GM21423 (cell line): ENCODE results near the gene MOV10L1.

Experiments used
- ATAC-seq: cut with Tn5 transposase; IDR thresholded peaks from one replicate; pipeline ENCODE4 v1.9.1; 2021; ENCODE audit warnings: mild to moderate bottlenecking, moderate library complexity; ENCODE audit not compliant: unreplicated experiment

The MOV10L1 gene

DNA sequence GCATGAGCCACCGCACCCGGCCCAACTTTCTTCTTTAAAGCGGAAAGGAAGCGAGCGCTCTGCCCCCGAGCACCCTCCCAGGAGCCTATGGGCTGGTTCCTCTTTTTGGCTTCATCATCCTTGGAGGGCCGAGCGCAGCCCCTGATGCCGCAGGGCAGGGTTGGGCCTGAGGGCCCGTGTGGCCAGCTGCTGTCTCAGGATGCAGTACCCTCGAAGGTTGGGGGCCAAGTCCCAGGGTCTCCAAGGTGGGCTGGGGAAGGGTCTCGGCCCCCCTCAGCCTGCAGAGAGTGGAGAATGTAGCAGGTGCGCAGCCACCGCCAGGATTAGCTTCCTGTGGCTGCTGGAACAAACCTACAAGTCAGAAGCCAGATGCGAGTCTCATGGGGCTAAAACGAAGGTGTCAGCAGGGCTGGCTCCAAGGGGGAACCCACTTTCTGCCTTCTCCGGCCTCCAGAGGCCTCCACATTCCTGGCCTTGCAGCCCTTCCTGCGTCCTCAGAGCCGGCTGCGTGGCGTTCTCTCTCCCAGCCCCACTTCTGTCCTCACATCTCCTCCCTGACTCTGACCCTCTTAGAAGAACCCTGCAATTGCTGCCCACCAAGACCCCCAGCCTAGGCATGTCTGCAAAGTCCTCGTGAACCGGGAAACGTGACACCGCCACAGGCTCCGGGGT, 83.6 kb downstream of the MOV10L1 start:
- no peak for ATAC-seq

- no peak for ATAC-seq
These were observed 84.2 kb downstream of the MOV10L1 start for GRCh38 chr22:50173983-50174355.

DNA sequence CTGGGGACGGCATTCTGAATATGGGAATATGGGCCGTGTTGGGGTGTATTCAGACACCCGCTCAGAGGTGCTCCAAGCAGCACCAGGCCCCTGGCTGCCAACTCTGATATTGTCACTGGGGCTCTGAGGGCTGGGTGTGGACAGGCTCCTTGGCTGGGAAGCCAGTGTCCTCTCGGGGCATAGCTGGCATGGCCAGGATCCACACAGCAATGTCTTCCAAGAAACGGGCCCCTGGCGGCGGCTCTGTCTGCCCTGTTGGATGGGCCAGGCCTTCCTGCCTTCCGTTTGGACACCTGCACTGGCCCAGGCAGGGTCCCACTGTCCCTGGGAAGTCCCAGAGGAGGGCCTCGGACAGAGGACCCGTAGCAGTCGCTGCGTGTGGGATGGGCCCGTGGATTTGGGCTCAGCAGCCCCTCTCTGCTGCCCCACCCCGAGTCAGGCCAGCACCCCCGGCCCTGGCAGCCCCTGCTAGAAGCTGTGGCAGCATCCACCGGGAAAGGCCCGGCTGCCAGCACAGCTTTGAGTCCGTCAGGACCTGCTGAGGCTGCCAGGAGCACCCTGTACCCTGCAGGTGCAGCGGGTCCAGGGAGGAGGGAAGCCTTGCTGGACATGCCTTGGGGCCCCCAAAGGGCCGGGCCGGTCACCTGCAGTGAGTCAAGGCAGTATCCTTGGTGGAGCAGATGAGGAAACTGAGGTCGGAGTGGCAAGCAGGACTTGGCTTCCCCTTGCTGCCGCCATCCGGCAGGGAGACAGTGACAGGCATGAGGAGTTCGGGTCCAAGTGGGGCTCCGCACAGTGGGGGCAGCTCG, 84.8 kb downstream of the MOV10L1 start:
- no peak for ATAC-seq

- no peak for ATAC-seq
These were observed 85.3 kb downstream of the MOV10L1 start for GRCh38 chr22:50175191-50175461.

GRCh38 chr22:50175921-50176849, 86.4 kb downstream of the MOV10L1 start:
- ATAC-seq, result no peak

GRCh38 chr22:50176850-50177536, 87.2 kb downstream of the MOV10L1 start:
- ATAC-seq, result no peak

GRCh38 chr22:50177537-50178470, 88.0 kb downstream of the MOV10L1 start:
- ATAC-seq, result no peak

DNA sequence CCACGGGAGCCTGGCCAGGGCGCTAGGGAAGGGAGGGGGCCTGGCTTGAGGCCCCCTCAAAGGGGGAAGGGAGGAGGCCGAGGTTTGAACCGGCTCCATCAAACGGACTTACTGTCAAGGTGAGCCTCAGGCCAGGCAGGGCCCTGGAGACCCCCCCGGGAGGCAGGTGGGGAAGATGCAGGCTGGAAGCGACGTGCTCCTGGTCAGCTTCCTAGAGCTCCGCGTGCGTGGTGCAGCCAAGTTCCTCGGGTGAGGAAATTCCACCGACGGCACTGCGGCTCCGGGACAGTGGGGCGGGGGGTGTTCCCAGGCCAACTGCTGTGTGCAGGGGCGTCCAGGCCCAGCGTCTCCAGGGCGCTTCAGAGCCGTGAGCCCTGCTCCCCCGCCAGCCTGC, 88.7 kb downstream of the MOV10L1 start:
- ATAC-seq, result no peak

DNA sequence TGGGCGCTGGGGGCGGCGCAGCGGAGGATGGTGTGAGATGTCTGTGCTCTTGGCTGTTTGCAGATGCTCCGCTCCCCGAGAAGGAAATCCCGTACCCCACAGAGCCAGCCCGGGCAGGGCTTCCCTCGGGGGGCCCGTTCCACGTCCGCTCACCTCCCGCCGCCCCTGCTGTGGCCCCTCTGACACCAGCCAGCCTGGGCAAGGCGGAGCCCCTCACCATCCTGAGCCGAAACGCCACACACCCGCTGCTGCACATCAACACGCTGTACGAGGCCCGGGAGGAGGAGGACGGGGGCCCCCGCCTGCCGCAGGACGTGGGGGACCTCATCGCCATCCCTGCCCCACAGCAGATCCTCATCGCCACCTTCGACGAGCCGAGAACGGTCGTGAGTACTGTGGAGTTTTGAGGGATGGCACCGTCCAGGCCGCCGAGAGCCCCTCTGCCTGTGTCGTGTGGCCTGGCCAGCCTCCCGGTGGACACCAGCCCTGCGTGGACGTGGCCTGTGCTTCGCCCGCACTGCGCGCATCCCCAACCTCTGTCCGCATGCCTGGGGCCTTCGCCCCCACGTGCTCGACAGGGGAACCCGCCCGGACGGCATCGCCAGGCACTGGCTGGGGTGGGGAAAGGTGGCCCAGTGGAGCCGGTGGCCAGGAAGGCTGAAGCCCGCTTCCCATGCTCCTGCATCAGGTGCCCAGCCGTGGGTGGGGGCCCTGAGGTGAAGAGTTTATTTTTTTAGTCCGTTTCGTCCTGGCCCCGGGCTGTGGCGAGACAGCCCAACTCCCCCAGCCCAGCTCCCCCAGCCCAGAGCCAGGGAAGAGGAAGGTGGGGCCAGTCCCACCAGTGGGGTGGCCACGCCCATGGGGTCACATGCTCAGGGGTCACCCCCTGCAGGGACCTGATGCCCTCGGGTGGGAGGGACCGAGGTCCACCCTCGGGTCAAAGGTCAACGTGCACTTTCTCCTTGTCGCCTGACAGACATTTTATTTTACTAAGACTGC, 89.4 kb downstream of the MOV10L1 start:
- no peak for ATAC-seq

- no peak for ATAC-seq
These were observed 90.3 kb downstream of the MOV10L1 start for GRCh38 chr22:50179937-50180726.

DNA sequence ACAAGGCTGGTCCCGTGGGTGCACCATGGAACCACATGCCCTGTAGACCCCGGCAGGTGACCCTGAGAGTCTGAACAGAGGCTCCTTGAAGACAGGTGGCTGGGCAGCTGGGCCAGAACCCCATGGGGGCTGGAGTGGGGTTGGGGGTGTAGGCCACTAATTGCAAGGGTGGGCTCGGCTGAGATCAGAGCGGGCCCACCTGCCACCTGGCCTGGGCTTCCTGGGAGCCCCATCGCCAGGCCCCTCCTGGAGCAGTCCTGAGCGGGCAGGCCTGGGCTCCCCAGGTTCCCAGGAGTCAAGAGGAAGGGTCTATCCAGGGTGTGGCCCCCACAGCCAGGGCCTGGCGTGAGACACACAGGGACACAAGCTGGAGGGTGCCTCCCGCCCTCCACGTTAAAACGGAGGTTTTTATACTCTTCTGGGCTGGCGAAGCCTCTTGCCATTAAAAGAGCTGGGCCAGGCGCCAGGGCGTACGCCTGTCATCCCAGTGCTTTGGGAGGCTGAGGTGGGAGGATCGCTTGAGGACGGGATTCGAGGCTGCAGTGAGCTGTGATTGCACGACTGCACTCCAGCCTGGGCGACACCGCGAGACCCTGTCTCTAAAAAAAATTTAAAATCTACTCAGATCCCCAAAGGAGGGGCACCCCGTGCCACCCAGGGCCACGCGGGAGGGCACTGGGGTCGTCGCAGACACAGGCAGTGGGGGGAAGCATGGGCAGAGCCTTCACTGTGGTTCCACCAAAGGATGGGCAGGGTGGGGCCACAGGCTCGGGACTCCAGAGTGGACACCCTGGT, 91.1 kb downstream of the MOV10L1 start:
- ATAC-seq, result no peak

DNA sequence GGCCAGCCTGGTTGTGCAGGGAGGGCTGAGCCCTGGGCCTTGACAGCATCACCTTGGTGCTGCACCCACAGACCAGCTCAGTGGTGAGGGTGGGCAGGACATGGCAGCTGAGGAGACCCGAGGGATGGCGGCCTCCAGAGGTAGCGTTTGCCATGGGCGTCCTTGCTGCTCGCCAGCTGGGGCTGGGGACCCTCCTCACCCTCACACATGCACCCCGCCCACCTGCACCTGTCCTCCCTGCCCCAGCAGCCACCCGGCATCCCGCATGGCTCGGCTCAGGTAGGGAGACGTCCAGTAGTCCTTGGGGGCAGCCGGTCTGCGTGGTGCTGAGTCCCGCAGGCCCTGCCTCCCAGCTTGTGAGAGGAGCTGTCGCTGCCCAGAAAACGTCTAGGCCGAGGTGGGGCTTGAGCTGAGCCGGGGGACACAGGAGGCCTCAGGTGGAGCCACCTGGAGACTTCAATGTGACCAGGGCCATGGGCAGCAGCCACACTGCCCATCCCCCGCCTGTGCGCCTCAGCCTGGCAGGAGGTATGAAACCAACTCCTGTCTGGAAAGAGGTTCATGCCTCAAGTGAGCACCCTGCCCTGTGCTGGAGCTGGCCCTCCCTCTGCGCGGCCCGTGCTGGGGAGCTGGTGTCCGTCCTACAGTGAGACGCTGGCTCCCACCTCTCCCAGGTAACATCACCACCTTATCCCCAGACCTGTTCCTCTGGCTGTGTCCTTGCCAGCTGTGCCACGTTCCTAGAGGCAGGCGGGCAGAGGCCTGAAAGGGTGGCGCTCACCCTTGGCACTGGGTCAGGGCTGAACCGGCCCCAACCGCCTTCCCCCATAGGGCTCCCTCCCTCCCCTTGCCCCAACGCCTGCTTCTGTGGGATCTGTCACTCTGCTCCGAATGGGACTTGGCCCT, 92.6 kb downstream of the MOV10L1 start:
- ATAC-seq, result no peak

GRCh38 chr22:50183141-50183971, 93.5 kb downstream of the MOV10L1 start:
- no peak for ATAC-seq

GRCh38 chr22:50184004-50184901, 94.4 kb downstream of the MOV10L1 start:
- no peak for ATAC-seq
